HFFc6 (cell line): ENCODE data around the gene MTFP1. TPM values are rescaled to one million over a fixed set of nuclear protein-coding genes. Genes with fewer than 3 reads are reported as not detected.

ENCODE experiments used
- DNase-seq: peaks from one replicate; pipeline ENCODE4 v3.0.0-alpha.2; 2018
- H3K27ac Mint-ChIP-seq: 2 replicates; pipeline ENCODE4 v1.8.0; 2020; ENCODE audit warnings: mild to moderate bottlenecking, mixed read lengths
- H3K27me3 Mint-ChIP-seq: 2 replicates; pipeline ENCODE4 v1.8.0; 2021; ENCODE audit warnings: mild to moderate bottlenecking, moderate library complexity, mixed read lengths; ENCODE audit not compliant: insufficient read depth
- H3K36me3 Mint-ChIP-seq: 2 replicates; pipeline ENCODE4 v1.8.0; 2021; ENCODE audit warnings: low read depth, mixed read lengths
- H3K4me1 Mint-ChIP-seq: 2 replicates; pipeline ENCODE4 v1.8.0; 2020; ENCODE audit warnings: low read depth, mixed read lengths
- H3K4me3 Mint-ChIP-seq: 2 replicates; pipeline ENCODE4 v1.8.0; 2020; ENCODE audit warnings: mild to moderate bottlenecking, moderate library complexity, mixed read lengths
- H3K9me3 Mint-ChIP-seq: 2 replicates; pipeline ENCODE4 v1.8.0; 2020; ENCODE audit warnings: mild to moderate bottlenecking, mixed read lengths
- CTCF ChIP-seq: fragments of 200-600 bp; sonication (generic); IDR thresholded peaks from 2 replicates; pipeline ENCODE4 v1.5.0; 2021; ENCODE audit warnings: antibody characterized with exemption, mild to moderate bottlenecking
- long read RNA-seq: library from polyadenylated mRNA; unstranded; transcript quantifications from one replicate; pipeline ENCODE4 v2.0.0, GENCODE V29; 2019
- total RNA-seq, 6 experiments: library from RNA; stranded (reverse); fragmentation: NEBNext Ultra II Directional; extraction: Animal tissue kit (Norgen Biotek cat#: 25700); gene quantifications; 2 replicates in 1 of 6; 3 replicates in 5 of 6; pipeline ENCODE4 v1.2.3, GENCODE V29; 2021

Gene MTFP1
- total RNA-seq = 1 to 10 TPM; 1.7 to 5.7 (median 4.1) TPM
- long read RNA-seq, transcript MTFP1-201 (4 exons, 1,370 nt) = major isoform, 7 of 12 reads
- long read RNA-seq, partial matches to known transcripts = 1 of 12 reads
- long read RNA-seq, other reads (novel, unspliced or antisense) = 2 of 12 reads

- peaks cover 10% of the 10 kb centered on the region; the same call in 1 of the 2 replicates for H3K36me3 Mint-ChIP-seq
- no peak; the same call in 1 of the 2 replicates for TF ChIP-seq CTCF
- no peaks in the 10 kb centered on the region for H3K9me3 Mint-ChIP-seq
- H3K27me3 Mint-ChIP-seq = peaks cover 3% of the 10 kb centered on the region
- peak within 1 kb of the TSS; percentile 96 for H3K4me3 Mint-ChIP-seq
- peak; percentile 27 for DNase-seq
- H3K27ac Mint-ChIP-seq = peak within 1 kb of the TSS; percentile 94
- H3K4me1 Mint-ChIP-seq = peaks cover 49% of the 10 kb centered on the region
These were observed at the start of gene MTFP1 for GRCh38 chr22:30425616-30426387. Gene MTFP1, plus strand, starts transcription at chr22:30425768. Its CDS starts 112 bp downstream, at chr22:30425880.

- Mint-ChIP-seq H3K36me3 (no peaks in the 10 kb centered on the region), H3K4me1 (no peaks in the 10 kb centered on the region), H3K4me3 (no peak overlapping the region), H3K27me3 (no peaks in the 10 kb centered on the region), H3K27ac (no peak overlapping the region), H3K9me3 (no peaks in the 10 kb centered on the region)
- TF ChIP-seq CTCF = no peak
- no peak for DNase-seq
These were observed 45.6 kb upstream of the MTFP1 start for GRCh38 chr22:30380011-30380410.

DNA sequence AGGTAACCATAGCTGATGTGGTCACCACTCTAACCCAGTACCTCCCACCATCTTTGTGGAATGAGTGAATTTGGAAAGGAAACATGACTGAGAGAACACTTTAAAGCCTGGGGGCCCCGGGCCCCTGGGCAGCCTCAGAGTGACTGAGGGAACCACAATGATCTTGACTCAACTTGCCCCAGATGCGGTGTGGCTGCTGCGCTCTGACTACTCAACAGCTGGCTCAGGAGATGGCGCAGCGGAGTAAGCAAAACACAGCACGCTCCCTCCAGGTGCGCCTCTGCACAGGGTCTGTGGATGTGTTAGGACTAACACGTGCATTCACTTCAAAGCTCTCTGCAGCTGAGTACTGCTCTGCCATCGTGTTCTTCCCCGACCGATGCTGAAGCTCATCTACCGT, 44.3 kb upstream of the MTFP1 start:
- H3K27me3 Mint-ChIP-seq = no peaks in the 10 kb centered on the region
- H3K36me3 Mint-ChIP-seq = no peaks in the 10 kb centered on the region
- no peak overlapping the region for H3K27ac Mint-ChIP-seq
- peaks cover 3% of the 10 kb centered on the region for H3K4me1 Mint-ChIP-seq
- no peak for TF ChIP-seq CTCF
- no peaks in the 10 kb centered on the region for H3K9me3 Mint-ChIP-seq
- no peak overlapping the region for H3K4me3 Mint-ChIP-seq
- no peak for DNase-seq

GRCh38 chr22:30382340-30382739, 43.2 kb upstream of the MTFP1 start:
- Mint-ChIP-seq H3K9me3 (no peaks in the 10 kb centered on the region), H3K27me3 (no peaks in the 10 kb centered on the region), H3K4me1 (peaks cover 9% of the 10 kb centered on the region), H3K36me3 (no peaks in the 10 kb centered on the region), H3K27ac (no peak overlapping the region), H3K4me3 (no peak overlapping the region)
- DNase-seq = no peak
- no peak for TF ChIP-seq CTCF

GRCh38 chr22:30383061-30383460, 42.5 kb upstream of the MTFP1 start:
- Mint-ChIP-seq H3K36me3 (no peaks in the 10 kb centered on the region), H3K27ac (no peak overlapping the region), H3K4me3 (no peak overlapping the region), H3K27me3 (no peaks in the 10 kb centered on the region), H3K9me3 (no peaks in the 10 kb centered on the region), H3K4me1 (peaks cover 13% of the 10 kb centered on the region)
- DNase-seq = no peak
- TF ChIP-seq CTCF = no peak
